CD4-positive, CD25-positive, alpha-beta regulatory T cell (primary cell): ENCODE results near the gene COL17A1. TPM values are rescaled to one million over a fixed set of nuclear protein-coding genes. Genes with fewer than 3 reads are reported as not detected.
A peak's percentile ranks its signal among the peaks of the same experiment; 100 is the strongest.

Experiments
- ATAC-seq, 2 donors: fragments of 150-1000 bp; cut with Tn5 transposase; one replicate each; pipeline ENCODE4 v1.10.0; 2021; ENCODE audit warnings: low read depth in 2 of 2, moderate number of reproducible peaks in 2 of 2, moderate library complexity in 1 of 2
- DNase-seq, 3 donors: peaks; one replicate each; pipeline versions ENCODE4 v3.0.0 to v3.0.0-alpha.2; 2012 to 2022; ENCODE audit warnings: mixed read lengths in 1 of 3
- H3K27ac ChIP-seq: one replicate; pipeline ENCODE4 v1.7.0; 2013; ENCODE audit warnings: mild to moderate bottlenecking, low read length; ENCODE audit not compliant: insufficient read depth, poor library complexity, severe bottlenecking
- H3K27me3 ChIP-seq: one replicate; pipeline ENCODE4 v1.7.0; 2013; ENCODE audit warnings: low read length; ENCODE audit not compliant: control insufficient read depth, insufficient read depth
- H3K36me3 ChIP-seq: one replicate; pipeline ENCODE4 v1.7.0; 2013; ENCODE audit warnings: mild to moderate bottlenecking, low read length, moderate library complexity; ENCODE audit not compliant: control insufficient read depth, insufficient read depth
- H3K4me1 ChIP-seq: 2 replicates; pipeline ENCODE4 v1.7.0; 2013; ENCODE audit warnings: mild to moderate bottlenecking, low read length; ENCODE audit not compliant: insufficient read depth, control insufficient read depth, poor library complexity, severe bottlenecking
- H3K4me3 ChIP-seq: one replicate; pipeline ENCODE4 v1.7.0; 2013; ENCODE audit warnings: low read depth, mild to moderate bottlenecking, low read length, moderate library complexity
- H3K9me3 ChIP-seq, 2 experiments: 1 replicate in 1 of 2; 2 replicates in 1 of 2; pipeline ENCODE4 v1.7.0; 2013; ENCODE audit warnings: low read length in 2 of 2, mild to moderate bottlenecking in 1 of 2, moderate library complexity in 1 of 2; ENCODE audit not compliant: control insufficient read depth in 2 of 2
- H3K27ac Mint-ChIP-seq, 3 donors: one replicate each; pipeline ENCODE4 v1.8.0; 2020 to 2022; ENCODE audit warnings: mild to moderate bottlenecking in 3 of 3, mixed read lengths in 3 of 3, moderate library complexity in 2 of 3
- H3K27me3 Mint-ChIP-seq: one replicate; pipeline ENCODE4 v1.8.0; 2022; ENCODE audit warnings: mild to moderate bottlenecking, mixed read lengths
- H3K36me3 Mint-ChIP-seq: one replicate; pipeline ENCODE4 v1.8.0; 2020; ENCODE audit warnings: mixed read lengths
- H3K4me1 Mint-ChIP-seq, 4 donors: one replicate each; pipeline ENCODE4 v1.8.0; 2020 to 2022; ENCODE audit warnings: mixed read lengths in 4 of 4, mild to moderate bottlenecking in 1 of 4
- H3K4me3 Mint-ChIP-seq, 4 donors: one replicate each; pipeline ENCODE4 v1.8.0; 2020 to 2022; ENCODE audit warnings: mild to moderate bottlenecking in 4 of 4, mixed read lengths in 4 of 4, moderate library complexity in 3 of 4
- H3K9me3 Mint-ChIP-seq, 7 donors: one replicate each; pipeline ENCODE4 v1.8.0; 2020 to 2022; ENCODE audit warnings: mixed read lengths in 7 of 7, mild to moderate bottlenecking in 3 of 7, moderate library complexity in 2 of 7
- polyA plus RNA-seq, 4 donors: library from polyadenylated mRNA; unstranded; fragments of 300-500 nt; fragmentation: Illumina TruSeq; gene quantifications; one replicate each; pipeline ENCODE4 v1.2.3, GENCODE V29; 2021
- total RNA-seq: library from RNA; stranded (reverse); gene quantifications from one replicate; pipeline ENCODE4 v1.2.3, GENCODE V29; 2022

COL17A1 gene
- total and polyA plus RNA-seq, 5 donors from 2014 or later = 0.24 TPM; not detected in 4

DNA sequence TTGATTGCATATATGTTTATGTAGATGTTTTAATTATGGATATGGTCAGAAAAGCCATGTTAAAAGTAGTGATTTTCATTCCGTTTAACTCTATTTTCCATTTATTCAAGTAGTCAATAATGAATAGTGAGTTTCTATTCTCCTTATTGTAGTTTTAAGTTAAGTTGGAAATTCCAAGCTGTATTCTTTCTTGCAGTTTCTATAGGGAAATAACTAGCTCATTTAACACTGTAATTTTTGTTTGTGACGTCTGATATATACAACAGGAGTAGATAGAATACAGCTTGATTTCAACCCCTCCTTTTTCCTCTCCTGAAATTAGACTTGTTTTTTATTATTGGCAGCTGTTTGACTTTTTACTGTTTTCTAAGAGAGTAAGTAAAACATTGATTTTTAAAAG is 71.5 kb downstream of the COL17A1 start:
- Mint-ChIP-seq H3K9me3 (no peaks in the 10 kb centered on the region), H3K4me3 (no peak overlapping the region), H3K36me3 (peaks cover 9% of the 10 kb centered on the region), H3K27ac (no peak overlapping the region), H3K4me1 (peaks cover 0 to 13% (median 4%) of the 10 kb centered on the region in 4 donors), H3K27me3 (no peaks in the 10 kb centered on the region)
- H3K36me3 ChIP-seq = peaks cover 29% of the 10 kb centered on the region
- no peak overlapping the region for H3K4me3 ChIP-seq
- no peaks in the 10 kb centered on the region for H3K9me3 ChIP-seq
- H3K27ac ChIP-seq = no peak overlapping the region
- DNase-seq (no peak), ATAC-seq (no peak)
- no peaks in the 10 kb centered on the region for H3K4me1 ChIP-seq
- no peaks in the 10 kb centered on the region for H3K27me3 ChIP-seq

GRCh38 chr10:104013489-104013888 is 72.2 kb downstream of the COL17A1 start:
- Mint-ChIP-seq H3K27ac (no peak overlapping the region), H3K4me3 (no peak overlapping the region), H3K9me3 (no peaks in the 10 kb centered on the region), H3K4me1 (peaks cover 0 to 13% (median 4%) of the 10 kb centered on the region in 4 donors), H3K36me3 (peaks cover 9% of the 10 kb centered on the region), H3K27me3 (no peaks in the 10 kb centered on the region)
- Histone ChIP-seq H3K27me3 (no peaks in the 10 kb centered on the region), H3K4me1 (no peaks in the 10 kb centered on the region), H3K36me3 (peaks cover 27% of the 10 kb centered on the region), H3K4me3 (no peak overlapping the region), H3K27ac (no peak overlapping the region), H3K9me3 (no peaks in the 10 kb centered on the region)
- ATAC-seq (no peak), DNase-seq (no peak)

- no peak overlapping the region for H3K27ac ChIP-seq
- peak overlapping the region in 1 of 3 donors; percentile 32 for H3K27ac Mint-ChIP-seq
- H3K27me3 ChIP-seq = no peaks in the 10 kb centered on the region
- no peaks in the 10 kb centered on the region for H3K9me3 Mint-ChIP-seq
- H3K4me1 ChIP-seq = no peaks in the 10 kb centered on the region
- H3K4me3 Mint-ChIP-seq = no peak overlapping the region
- no peaks in the 10 kb centered on the region for H3K27me3 Mint-ChIP-seq
- peaks cover 13% of the 10 kb centered on the region for H3K36me3 Mint-ChIP-seq
- no peak overlapping the region for H3K4me3 ChIP-seq
- ATAC-seq = no peak
- no peaks in the 10 kb centered on the region for H3K9me3 ChIP-seq
- DNase-seq = no peak
- H3K36me3 ChIP-seq = peaks cover 26% of the 10 kb centered on the region
- H3K4me1 Mint-ChIP-seq = peaks cover 0 to 10% (median under 1%) of the 10 kb centered on the region in 4 donors
Measured at GRCh38 chr10:104011904-104012303, 73.8 kb downstream of the COL17A1 start.

GRCh38 chr10:104005172-104005863 is 80.4 kb downstream of the COL17A1 start:
- Mint-ChIP-seq H3K9me3 (no peaks in the 10 kb centered on the region), H3K36me3 (peaks cover 39% of the 10 kb centered on the region), H3K27ac (peak overlapping the region in 2 of 3 donors; percentile 3 to 5), H3K4me3 (no peak overlapping the region), H3K4me1 (peaks cover 5 to 18% (median 13%) of the 10 kb centered on the region in 4 donors), H3K27me3 (no peaks in the 10 kb centered on the region)
- no peak for ATAC-seq
- Histone ChIP-seq H3K4me1 (no peaks in the 10 kb centered on the region), H3K27ac (no peak overlapping the region), H3K4me3 (no peak overlapping the region), H3K9me3 (no peaks in the 10 kb centered on the region), H3K36me3 (peaks cover 57% of the 10 kb centered on the region), H3K27me3 (no peaks in the 10 kb centered on the region)
- DNase-seq = no peak

- Histone ChIP-seq H3K9me3 (no peaks in the 10 kb centered on the region), H3K27ac (no peak overlapping the region), H3K4me3 (no peak overlapping the region), H3K36me3 (peaks cover 58% of the 10 kb centered on the region), H3K4me1 (no peaks in the 10 kb centered on the region), H3K27me3 (no peaks in the 10 kb centered on the region)
- Mint-ChIP-seq H3K36me3 (peaks cover 43% of the 10 kb centered on the region), H3K4me3 (no peak overlapping the region), H3K27ac (peak overlapping the region in 2 of 3 donors; percentile 32 to 82), H3K9me3 (no peaks in the 10 kb centered on the region), H3K27me3 (no peaks in the 10 kb centered on the region), H3K4me1 (peaks cover 5 to 18% (median 11%) of the 10 kb centered on the region in 4 donors)
- DNase-seq (no peak), ATAC-seq (no peak)
Measured at GRCh38 chr10:104002911-104003310, 82.8 kb downstream of the COL17A1 start.

GRCh38 chr10:103998805-103999204 is 86.9 kb downstream of the COL17A1 start:
- H3K36me3 ChIP-seq = peaks cover 52% of the 10 kb centered on the region

GRCh38 chr10:103995134-103995533 is 90.5 kb downstream of the COL17A1 start:
- Histone ChIP-seq H3K36me3 (peaks cover 39% of the 10 kb centered on the region), H3K9me3 (no peaks in the 10 kb centered on the region), H3K27ac (no peak overlapping the region), H3K27me3 (no peaks in the 10 kb centered on the region), H3K4me3 (no peak overlapping the region), H3K4me1 (no peaks in the 10 kb centered on the region)
- DNase-seq (no peak), ATAC-seq (no peak)
- H3K4me1 Mint-ChIP-seq = peaks cover 17 to 24% (median 22%) of the 10 kb centered on the region in 4 donors
- H3K27me3 Mint-ChIP-seq = no peaks in the 10 kb centered on the region
- no peak overlapping the region for H3K27ac Mint-ChIP-seq
- no peaks in the 10 kb centered on the region for H3K9me3 Mint-ChIP-seq
- H3K4me3 Mint-ChIP-seq = no peak overlapping the region
- H3K36me3 Mint-ChIP-seq = peaks cover 34% of the 10 kb centered on the region

More at GRCh38 chr10:103998805-103999204, 86.9 kb downstream of the COL17A1 start:
- no peak overlapping the region for H3K27ac Mint-ChIP-seq
- no peak overlapping the region for H3K4me3 Mint-ChIP-seq
- H3K36me3 Mint-ChIP-seq = peaks cover 49% of the 10 kb centered on the region
- Histone ChIP-seq H3K9me3 (no peaks in the 10 kb centered on the region), H3K4me1 (no peaks in the 10 kb centered on the region), H3K4me3 (no peak overlapping the region), H3K27ac (no peak overlapping the region), H3K27me3 (no peaks in the 10 kb centered on the region)
- ATAC-seq (no peak), DNase-seq (no peak)
- no peaks in the 10 kb centered on the region for H3K27me3 Mint-ChIP-seq
- H3K9me3 Mint-ChIP-seq = no peaks in the 10 kb centered on the region
- peaks cover 19 to 29% (median 22%) of the 10 kb centered on the region in 4 donors for H3K4me1 Mint-ChIP-seq
